A549 (cell line): ENCODE results near the gene OR5D16.
"Not testable (repeated sequence)": the region's sequence is repeated elsewhere in the genome, so short reads cannot be mapped to it uniquely, and the experiment has no call there.

Source experiments
- CHD2 ChIP-seq: fragments of 150-350 bp; IDR thresholded peaks from 2 replicates; pipeline ENCODE4 v1.6.1; 2014; ENCODE audit warnings: low read length; ENCODE audit not compliant: partially characterized antibody
- CHD4 ChIP-seq: fragments of 200-600 bp; sonication (generic); IDR thresholded peaks from 2 replicates; pipeline ENCODE4 v1.6.1; 2016; ENCODE audit warnings: antibody characterized with exemption, mild to moderate bottlenecking, borderline replicate concordance
- MAX ChIP-seq: IDR thresholded peaks from 2 replicates; pipeline ENCODE4 v1.6.1; 2012
- MAZ ChIP-seq: fragments of 150-350 bp; IDR thresholded peaks from 2 replicates; pipeline ENCODE4 v1.6.1; 2014; ENCODE audit warnings: antibody characterized with exemption, low read depth, low read length, borderline replicate concordance
- POLR2AphosphoS2 ChIP-seq: conservative IDR thresholded peaks from 2 replicates; pipeline ENCODE4 v1.6.1; 2012; ENCODE audit warnings: low read length, improper control_type of control experiment, inconsistent platforms

- not testable (repeated sequence) for TF ChIP-seq MAZ, CHD2, CHD4, MAX, POLR2AphosphoS2
Observed at GRCh38 chr11:55882997-55883396, 44.4 kb downstream of the OR5D16 start, which contains the start of gene TRIM51.
